Activated CD4-positive, alpha-beta T cell treated with anti-CD3 and anti-CD28 coated beads for 36 hours (primary cell): ENCODE measurements around the gene FBP2. TPM values are rescaled to one million over a fixed set of nuclear protein-coding genes. Genes with fewer than 3 reads are reported as not detected.

Experiments
- ATAC-seq: fragments of 200-7000 bp; cut with Tn5 transposase; one replicate; pipeline ENCODE4 v1.10.0; 2021; ENCODE audit warnings: mild to moderate bottlenecking, moderate library complexity
- CTCF ChIA-PET: fragments of 350-600 bp; sonication (Branson Sonifier 250); formaldehyde crosslinking; loops from one replicate; lab custom pipeline; 2021; ENCODE audit warnings: antibody characterized with exemption; lab: Charles Lee
- POLR2A ChIA-PET: fragments of 350-600 bp; sonication (Branson Sonifier 250); formaldehyde crosslinking; loops from one replicate; lab custom pipeline; 2021; ENCODE audit warnings: antibody characterized with exemption, inconsistent platforms; lab: Charles Lee
- DNase-seq: peaks from one replicate; pipeline ENCODE4 v3.0.0-alpha.2; 2020
- H3K27ac Mint-ChIP-seq: one replicate; pipeline ENCODE4 v1.8.0; 2021; ENCODE audit warnings: mixed read lengths
- H3K27me3 Mint-ChIP-seq: one replicate; pipeline ENCODE4 v1.8.0; 2021; ENCODE audit warnings: mixed read lengths
- H3K36me3 Mint-ChIP-seq: one replicate; pipeline ENCODE4 v1.8.0; 2021; ENCODE audit warnings: low read depth, mixed read lengths
- H3K4me1 Mint-ChIP-seq: one replicate; pipeline ENCODE4 v1.8.0; 2021; ENCODE audit warnings: mixed read lengths
- H3K4me3 Mint-ChIP-seq: one replicate; pipeline ENCODE4 v1.8.0; 2021; ENCODE audit warnings: mild to moderate bottlenecking, moderate library complexity, mixed read lengths
- H3K9me3 Mint-ChIP-seq: one replicate; pipeline ENCODE4 v1.8.0; 2021; ENCODE audit warnings: low read depth, mixed read lengths
- intact Hi-C, 2 experiments: fragments of 100-400 bp; cut with DNase I in 1 of 2; cut with micrococcal nuclease in 1 of 2; formaldehyde crosslinking; loops; one replicate each; pipeline versions ENCODE4 v1.14.2 to v1.15.1; 2022 to 2024; cut with DNase I, micrococcal nuclease
- total RNA-seq, 2 experiments: library from RNA; stranded (reverse); gene quantifications; one replicate each; pipeline ENCODE4 v1.2.3, GENCODE V29; 2021

FBP2 gene
- total RNA-seq, 2 experiments from 2014 or later, result not detected

GRCh38 chr9:94526951-94527350 is 66.7 kb downstream of the FBP2 start:
- CTCF ChIA-PET, result no interaction called here
- no peak for ATAC-seq

GRCh38 chr9:94526271-94526670 is 67.4 kb downstream of the FBP2 start:
- DNase-seq (no peak), ATAC-seq (no peak)
- H3K36me3 Mint-ChIP-seq, result no peaks in the 10 kb centered on the region
- H3K4me1 Mint-ChIP-seq, result no peaks in the 10 kb centered on the region
- peaks cover 7% of the 10 kb centered on the region for H3K27me3 Mint-ChIP-seq
- intact Hi-C loops, result no loop called here
- CTCF ChIA-PET, result interaction anchor here (0.7 kb wide), 1 partner anchor 1330 kb away, joined by 3 read pairs; no protein-coding TSS in a partner anchor
- H3K4me3 Mint-ChIP-seq, result no peak overlapping the region
- H3K27ac Mint-ChIP-seq, result no peak overlapping the region
- POLR2A ChIA-PET, result no interaction called here
- no peaks in the 10 kb centered on the region for H3K9me3 Mint-ChIP-seq

More at GRCh38 chr9:94526951-94527350, 66.7 kb downstream of the FBP2 start:
- H3K4me1 Mint-ChIP-seq, result no peaks in the 10 kb centered on the region
- intact Hi-C loops, result no loop called here
- H3K36me3 Mint-ChIP-seq, result no peaks in the 10 kb centered on the region
- no peak overlapping the region for H3K27ac Mint-ChIP-seq
- POLR2A ChIA-PET, result no interaction called here
- no peak for DNase-seq
- H3K27me3 Mint-ChIP-seq, result peaks cover 9% of the 10 kb centered on the region
- no peak overlapping the region for H3K4me3 Mint-ChIP-seq
- no peaks in the 10 kb centered on the region for H3K9me3 Mint-ChIP-seq

- Mint-ChIP-seq H3K36me3 (no peaks in the 10 kb centered on the region), H3K27me3 (peaks cover 7% of the 10 kb centered on the region), H3K27ac (no peak overlapping the region), H3K4me3 (no peak overlapping the region), H3K4me1 (no peaks in the 10 kb centered on the region), H3K9me3 (no peaks in the 10 kb centered on the region)
- ATAC-seq (no peak), DNase-seq (no peak)
- ChIA-PET CTCF (no interaction called here), POLR2A (no interaction called here)
- intact Hi-C loops, result no loop called here
Observed at GRCh38 chr9:94525396-94526035, 68.1 kb downstream of the FBP2 start.

- Mint-ChIP-seq H3K4me1 (no peaks in the 10 kb centered on the region), H3K4me3 (no peak overlapping the region), H3K9me3 (no peaks in the 10 kb centered on the region), H3K27ac (no peak overlapping the region), H3K27me3 (peaks cover 10% of the 10 kb centered on the region), H3K36me3 (no peaks in the 10 kb centered on the region)
- POLR2A ChIA-PET, result no interaction called here
- CTCF ChIA-PET, result no interaction called here
- DNase-seq, result no peak
- no peak for ATAC-seq
- intact Hi-C loops, result no loop called here
Observed at GRCh38 chr9:94517254-94517653, 76.4 kb downstream of the FBP2 start.

- Mint-ChIP-seq H3K4me3 (no peak overlapping the region), H3K9me3 (no peaks in the 10 kb centered on the region), H3K4me1 (no peaks in the 10 kb centered on the region), H3K27me3 (peaks cover 6% of the 10 kb centered on the region), H3K36me3 (no peaks in the 10 kb centered on the region), H3K27ac (no peak overlapping the region)
- ChIA-PET CTCF (no interaction called here), POLR2A (no interaction called here)
- ATAC-seq (no peak), DNase-seq (no peak)
- intact Hi-C loops, result no loop called here
Observed at GRCh38 chr9:94514722-94515121, 78.9 kb downstream of the FBP2 start.

GRCh38 chr9:94511955-94512265 is 81.7 kb downstream of the FBP2 start:
- intact Hi-C loops, result no loop called here
- Mint-ChIP-seq H3K4me3 (no peak overlapping the region), H3K4me1 (no peaks in the 10 kb centered on the region), H3K9me3 (no peaks in the 10 kb centered on the region), H3K27ac (no peak overlapping the region), H3K27me3 (peaks cover 7% of the 10 kb centered on the region), H3K36me3 (no peaks in the 10 kb centered on the region)
- POLR2A ChIA-PET, result no interaction called here
- CTCF ChIA-PET, result interaction anchor here (0.6 kb wide), 1 partner anchor 8 kb away, joined by 4 read pairs; no protein-coding TSS in a partner anchor
- DNase-seq (no peak), ATAC-seq (no peak)

- Mint-ChIP-seq H3K36me3 (no peaks in the 10 kb centered on the region), H3K9me3 (no peaks in the 10 kb centered on the region), H3K4me1 (no peaks in the 10 kb centered on the region), H3K27ac (no peak overlapping the region), H3K4me3 (no peak overlapping the region), H3K27me3 (peaks cover 7% of the 10 kb centered on the region)
- ChIA-PET POLR2A (no interaction called here), CTCF (interaction anchor here (0.6 kb wide), 1 partner anchor 8 kb away, joined by 4 read pairs; no protein-coding TSS in a partner anchor)
- DNase-seq (no peak), ATAC-seq (no peak)
- intact Hi-C loops, result no loop called here
Observed at GRCh38 chr9:94511134-94511954, 82.3 kb downstream of the FBP2 start.

Other genes with a start within 250 kb of the FBP2 start
- not detected for gene PCAT7, start 38.7 kb downstream of the FBP2 start, total RNA-seq
- gene FBP1, start 45.7 kb upstream of the FBP2 start, total RNA-seq, result under 1 TPM; 0.39 to 0.47 TPM
- 1 to 10 TPM; 8.9 to 9.5 TPM for gene AOPEP, start 132.9 kb upstream of the FBP2 start, total RNA-seq